K562 (cell line): ENCODE results near the gene IFNA6. TPM values are rescaled to one million over a fixed set of nuclear protein-coding genes. Genes with fewer than 3 reads are reported as not detected.

Source experiments
- ATAC-seq: fragments of 200-7000 bp; cut with Tn5 transposase; 3 replicates; pipeline ENCODE4 v1.9.1; 2020; ENCODE audit warnings: moderate library complexity
- BruUV-seq: library from RNA; stranded (reverse); fragments of 400-500 nt; replicated peaks from 2 replicates; lab custom pipeline; 2021; lab: Mats Ljungman, UMichigan
- CTCF ChIA-PET: fragments of 300-600 bp; formaldehyde crosslinking; extraction: SDS; loops from one replicate; lab custom pipeline; 2021; ENCODE audit warnings: low intra/inter-chr PET ratio; lab: Yijun Ruan, JAX
- POLR2A ChIA-PET: fragments of 300-600, 350-650 bp; sonication (Branson Sonifier 250); formaldehyde crosslinking; extraction: SDS; loops from one replicate; lab custom pipeline; 2021; ENCODE audit warnings: antibody characterized with exemption, inconsistent platforms; lab: Yijun Ruan, JAX
- DNase-seq, 4 experiments: peaks; one replicate each; pipeline versions ENCODE4 v3.0.0 to v3.0.0-alpha.2; 2011 to 2018; ENCODE audit warnings: low spot score in 3 of 4, mixed read lengths in 3 of 4; ENCODE audit errors: extremely low read depth in 1 of 4
- FAIRE-seq: peaks from 2 replicates; lab custom pipeline; 2011; peaks lifted over from hg19 to GRCh38; lab: Jason Lieb, UNC
- H2AFZ ChIP-seq: 2 replicates; pipeline ENCODE4 v1.6.0; 2011; ENCODE audit warnings: low read depth, low read length, control low read depth, inconsistent platforms
- H3K27ac ChIP-seq: fragments of 200-600 bp; 3 replicates; pipeline ENCODE4 v1.8.0; 2011; ENCODE audit warnings: low read depth, mild to moderate bottlenecking, control low read depth, inconsistent platforms, low read length, moderate library complexity, mixed read lengths; ENCODE audit errors: extremely low read depth
- H3K27me3 ChIP-seq, 2 experiments: fragments of 300-600 bp in 1 of 2; 2 replicates in 1 of 2; 3 replicates in 1 of 2; pipeline versions ENCODE4 v1.6.0 to v1.8.0; 2011; ENCODE audit warnings: inconsistent platforms in 2 of 2, low read length in 2 of 2, mild to moderate bottlenecking in 1 of 2, mixed read lengths in 1 of 2, moderate library complexity in 1 of 2; ENCODE audit not compliant: control insufficient read depth in 2 of 2, insufficient read depth in 2 of 2
- H3K36me3 ChIP-seq: fragments of 300-600 bp; 3 replicates; pipeline ENCODE4 v1.8.0; 2011; ENCODE audit warnings: mild to moderate bottlenecking, low read length, inconsistent platforms; ENCODE audit not compliant: control insufficient read depth, insufficient read depth
- H3K4me1 ChIP-seq, 2 experiments: fragments of 200-600 bp in 1 of 2; replicated peaks in 1 of 2; 2 replicates in 1 of 2; 3 replicates in 1 of 2; pipeline versions ENCODE4 v1.5.1 to v1.8.0; 2011; ENCODE audit warnings: inconsistent platforms in 2 of 2, low read length in 2 of 2, mild to moderate bottlenecking in 1 of 2, mixed read lengths in 1 of 2, moderate library complexity in 1 of 2; ENCODE audit not compliant: control insufficient read depth in 2 of 2, insufficient read depth in 2 of 2
- H3K4me2 ChIP-seq: 2 replicates; pipeline ENCODE4 v1.6.1; 2011; ENCODE audit warnings: low read length, control low read depth, inconsistent platforms, mixed read lengths; ENCODE audit not compliant: insufficient read depth
- H3K4me3 ChIP-seq: fragments of 200-600 bp; sonication (generic), shearing (Covaris generic); 2 replicates; pipeline ENCODE4 v1.5.1; 2016; ENCODE audit warnings: control low read depth, inconsistent platforms
- H3K79me2 ChIP-seq: fragments of 200-600 bp; 3 replicates; pipeline ENCODE4 v1.8.0; 2011; ENCODE audit warnings: low read length, inconsistent platforms; ENCODE audit not compliant: control insufficient read depth, insufficient read depth
- H3K9ac ChIP-seq, 2 experiments: 2 replicates each; pipeline versions ENCODE4 v1.6.0 to v1.6.1; 2011; ENCODE audit warnings: low read depth in 2 of 2, low read length in 2 of 2, control low read depth in 1 of 2, inconsistent platforms in 1 of 2, mild to moderate bottlenecking in 1 of 2, mixed read lengths in 1 of 2; ENCODE audit not compliant: insufficient read depth in 1 of 2
- H3K9me1 ChIP-seq: one replicate; pipeline ENCODE4 v1.6.0; 2011; ENCODE audit warnings: inconsistent platforms, mild to moderate bottlenecking, low read length, moderate library complexity; ENCODE audit not compliant: control insufficient read depth, insufficient read depth
- H3K9me3 ChIP-seq: replicated peaks from 2 replicates; pipeline ENCODE4 v1.5.1; 2011; ENCODE audit warnings: low read depth, low read length, inconsistent platforms; ENCODE audit not compliant: control insufficient read depth, insufficient read depth
- H4K20me1 ChIP-seq: replicated peaks from 2 replicates; pipeline ENCODE4 v1.6.1; 2011; ENCODE audit warnings: low read length, inconsistent platforms, mixed read lengths; ENCODE audit not compliant: control insufficient read depth, insufficient read depth
- ETV1 ChIP-seq: fragments of 450-650 bp; conservative IDR thresholded peaks from 2 replicates; pipeline ENCODE4 v1.6.1; 2016; ENCODE audit warnings: missing genetic modification characterization, control low read depth, low read depth, missing compliant biosample characterization
- FOSL1 ChIP-seq: fragments of 200-800 bp; sonication (Bioruptor generic); conservative IDR thresholded peaks from 2 replicates; pipeline ENCODE4 v1.6.1; 2016; ENCODE audit warnings: missing genetic modification characterization, missing compliant biosample characterization
- MYC ChIP-seq, 2 experiments: fragments of 250-450 bp in 1 of 2; sonication (Bioruptor Pico) in 1 of 2; IDR thresholded peaks; 2 replicates each; pipeline versions ENCODE4 v1.5.1 to v1.6.1; 2012 to 2021; ENCODE audit warnings: low read depth in 2 of 2, borderline replicate concordance in 1 of 2, improper control_type of control experiment in 1 of 2, low read length in 1 of 2, mild to moderate bottlenecking in 1 of 2, moderate library complexity in 1 of 2
- POLR2AphosphoS5 ChIP-seq: IDR thresholded peaks from 2 replicates; pipeline ENCODE4 v1.6.1; 2011; ENCODE audit warnings: mild to moderate bottlenecking, low read depth, low read length, moderate library complexity; ENCODE audit not compliant: control insufficient read depth, insufficient read depth
- RUNX1 ChIP-seq: sonication (generic); IDR thresholded peaks from 2 replicates; pipeline ENCODE4 v1.6.1; 2016; ENCODE audit warnings: antibody characterized with exemption, low read depth
- SMC3 ChIP-seq: conservative IDR thresholded peaks from 2 replicates; pipeline ENCODE4 v1.6.1; 2011; ENCODE audit warnings: low read depth, low read length, improper control_type of control experiment; ENCODE audit not compliant: insufficient read depth
- SOX6 ChIP-seq: fragments of 450-650 bp; IDR thresholded peaks from 2 replicates; pipeline ENCODE4 v1.6.1; 2014; ENCODE audit warnings: mild to moderate bottlenecking
- TBP ChIP-seq: optimal IDR thresholded peaks from 2 replicates; pipeline ENCODE3; 2011; ENCODE audit warnings: low read depth, low read length, improper control_type of control experiment
- U2AF2 ChIP-seq: fragments of 200-400 bp; formaldehyde crosslinking; optimal IDR thresholded peaks from 2 replicates; pipeline ENCODE3; 2017; ENCODE audit warnings: low read depth, mild to moderate bottlenecking, low read length
- ZBTB34 ChIP-seq: fragments of 250-450 bp; sonication (Bioruptor Pico); IDR thresholded peaks from 2 replicates; pipeline ENCODE4 v1.8.0; 2021; ENCODE audit warnings: mild to moderate bottlenecking, moderate library complexity
- ZBTB43 ChIP-seq: sonication (generic); formaldehyde crosslinking; IDR thresholded peaks from 2 replicates; pipeline ENCODE4 v1.8.0; 2023; ENCODE audit warnings: mild to moderate bottlenecking, missing genetic modification reagents
- ZFP36 ChIP-seq: fragments of 150-350 bp; IDR thresholded peaks from 2 replicates; pipeline ENCODE4 v1.6.1; 2018; ENCODE audit warnings: low read length, low read depth; ENCODE audit not compliant: partially characterized antibody
- ZNF12 ChIP-seq: sonication (generic); formaldehyde crosslinking; IDR thresholded peaks from 2 replicates; pipeline ENCODE4 v1.4.0; 2020; ENCODE audit warnings: mild to moderate bottlenecking, missing genetic modification reagents
- ZNF3 ChIP-seq: fragments of 250-450 bp; sonication (Bioruptor Pico); IDR thresholded peaks from 2 replicates; pipeline ENCODE4 v1.5.0; 2021; ENCODE audit warnings: mild to moderate bottlenecking, moderate library complexity
- ZNF507 ChIP-seq: conservative IDR thresholded peaks from 2 replicates; pipeline ENCODE4 v1.6.1; 2017; ENCODE audit warnings: missing genetic modification characterization, missing compliant biosample characterization
- ZNF695 ChIP-seq: fragments of 450-650 bp; formaldehyde crosslinking; IDR thresholded peaks from 2 replicates; pipeline ENCODE4 v1.4.0; 2020; ENCODE audit warnings: mild to moderate bottlenecking, moderate library complexity
- WGBS: fragments of 100-300 bp; shearing (Covaris generic); methylation state at CpG from one replicate; pipeline ENCODE4 v1.1.6; 2016; ENCODE audit warnings: low coverage, mixed read lengths; ENCODE audit not compliant: insufficient coverage; ENCODE audit errors: missing lambda C conversion rate; 5-methylcytosine and 5-hydroxymethylcytosine counted together
- in situ Hi-C: fragments of 300-500 bp; cut with MboI; formaldehyde crosslinking; loops from 4 replicates; pipeline ENCODE4 v1.15.0; 2018; ENCODE audit warnings: inconsistent platforms, mixed read lengths
- intact Hi-C: fragments of 100-400 bp; cut with micrococcal nuclease; formaldehyde crosslinking; loops from 2 replicates; pipeline ENCODE4 v1.14.2; 2022
- polyA plus RNA-seq, 8 experiments: library from polyadenylated mRNA; depleted of rRNA in 4 of 8; stranded (reverse) in 5 of 8; unstranded in 3 of 8; fragments of >200 nt; fragmentation: Nextera tagmentation in 2 of 8; fragmentation: Illumina TruSeq in 1 of 8; extraction: Ambion mirVana in 2 of 8; extraction: Trizol in 1 of 8; gene quantifications; 2 replicates each; pipeline versions ENCODE4 v1.2.1 to v1.2.3, GENCODE V29; 2011 to 2014; ENCODE audit warnings: inconsistent platforms in 1 of 8, missing spikeins in 1 of 8
- total RNA-seq, 7 experiments: library from RNA; depleted of rRNA in 6 of 7; stranded (reverse); fragments of >200 nt in 6 of 7; fragmentation: Illumina TruSeq in 2 of 7; extraction: Trizol in 2 of 7; gene quantifications; 2 replicates each; pipeline versions ENCODE4 v1.2.1 to v1.2.3, GENCODE V29; 2011 to 2021; ENCODE audit warnings: low replicate concordance in 1 of 7
- TF ChIP-seq, protein P1 (sequence below): sonication (generic); formaldehyde crosslinking; IDR thresholded peaks from 2 replicates; pipeline ENCODE4 v1.8.1; 2022; ENCODE audit warnings: missing genetic modification reagents

The IFNA6 gene
- total and polyA plus RNA-seq, 9 of the 15 experiments (the other 6 are each of a cell fraction or from before 2014, with no cell fraction given): not detected

GRCh38 chr9:21399956-21400355 lies 49.3 kb upstream of the IFNA6 start:
- ATAC-seq: no peak
- TF ChIP-seq ZNF3 (CRISPR knock-in tag): no peak
- no peak for TF ChIP-seq TBP
- TF ChIP-seq FOSL1: no peak
- TF ChIP-seq ZFP36: no peak
- no peak for TF ChIP-seq MYC (IDR thresholded peaks at IDR 0.05; ENCODE audit: low read depth, low read length)
- TF ChIP-seq MYC (CRISPR knock-in tag; IDR thresholded peaks at IDR 0.05; ENCODE audit: borderline replicate concordance, low read depth): no peak
- TF ChIP-seq, protein P1, sequence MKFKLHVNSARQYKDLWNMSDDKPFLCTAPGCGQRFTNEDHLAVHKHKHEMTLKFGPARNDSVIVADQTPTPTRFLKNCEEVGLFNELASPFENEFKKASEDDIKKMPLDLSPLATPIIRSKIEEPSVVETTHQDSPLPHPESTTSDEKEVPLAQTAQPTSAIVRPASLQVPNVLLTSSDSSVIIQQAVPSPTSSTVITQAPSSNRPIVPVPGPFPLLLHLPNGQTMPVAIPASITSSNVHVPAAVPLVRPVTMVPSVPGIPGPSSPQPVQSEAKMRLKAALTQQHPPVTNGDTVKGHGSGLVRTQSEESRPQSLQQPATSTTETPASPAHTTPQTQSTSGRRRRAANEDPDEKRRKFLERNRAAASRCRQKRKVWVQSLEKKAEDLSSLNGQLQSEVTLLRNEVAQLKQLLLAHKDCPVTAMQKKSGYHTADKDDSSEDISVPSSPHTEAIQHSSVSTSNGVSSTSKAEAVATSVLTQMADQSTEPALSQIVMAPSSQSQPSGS: no peak
- TF ChIP-seq U2AF2: no peak
- no peak for TF ChIP-seq ZNF507 (tag)
- no peak for TF ChIP-seq POLR2AphosphoS5
- no peak for TF ChIP-seq SMC3
- no peak for TF ChIP-seq ZBTB34 (CRISPR knock-in tag)
- no peak for TF ChIP-seq ZBTB43 (CRISPR knock-in tag)
- TF ChIP-seq ZNF12 (CRISPR knock-in tag): no peak
- TF ChIP-seq SOX6: no peak
- no peak for TF ChIP-seq ETV1 (tag)
- TF ChIP-seq RUNX1: no peak
- no peak for TF ChIP-seq ZNF695 (CRISPR knock-in tag)
- Histone ChIP-seq H3K4me1 (no peaks in the 10 kb centered on the region), H3K79me2 (no peaks in the 10 kb centered on the region), H2AFZ (no peak overlapping the region), H3K27ac (no peak overlapping the region), H3K27me3 (no peaks in the 10 kb centered on the region), H3K4me3 (no peak overlapping the region), H3K4me2 (no peak overlapping the region), H4K20me1 (no peaks in the 10 kb centered on the region), H3K9me3 (no peaks in the 10 kb centered on the region), H3K9me1 (no peaks in the 10 kb centered on the region), H3K9ac (no peak overlapping the region), H3K36me3 (no peaks in the 10 kb centered on the region)
- FAIRE-seq: no peak
- POLR2A ChIA-PET: no interaction called here
- in situ Hi-C loops (no loop called here), intact Hi-C loops (no loop called here)
- WGBS: no CpG with 5 or more reads among the region's 3 CpGs
- CTCF ChIA-PET: no interaction called here
- DNase-seq: no peak
- BruUV-seq: no TSS peak
